Neural cell (in vitro differentiated cells): ENCODE measurements around the gene ZNHIT2. TPM values are rescaled to one million over a fixed set of nuclear protein-coding genes. Genes with fewer than 3 reads are reported as not detected.

Source experiments
- H2AFZ ChIP-seq: fragments of 200-600, 300-800 bp; sonication (generic), shearing (Covaris generic); 2 replicates; pipeline ENCODE4 v1.6.0; 2014; ENCODE audit warnings: low read depth, mild to moderate bottlenecking, antibody characterized with exemption, low read length, moderate library complexity
- H3F3A ChIP-seq: fragments of 200-600 bp; shearing (Covaris generic); 2 replicates; pipeline ENCODE4 v1.6.1; 2016; ENCODE audit warnings: mild to moderate bottlenecking, moderate library complexity, mixed read lengths, antibody characterized with exemption, low read length; ENCODE audit not compliant: insufficient read depth, poor library complexity, severe bottlenecking
- H3K27ac ChIP-seq: fragments of 200-600, 300-800 bp; sonication (generic), shearing (Covaris generic); 2 replicates; pipeline ENCODE4 v1.5.1; 2014; ENCODE audit warnings: mild to moderate bottlenecking, low read length, moderate library complexity
- H3K27me3 ChIP-seq: fragments of 300-800, 200-600 bp; sonication (generic), shearing (Covaris generic); 2 replicates; pipeline ENCODE4 v1.6.0; 2014; ENCODE audit warnings: mild to moderate bottlenecking, low read depth, low read length, moderate library complexity; ENCODE audit not compliant: insufficient read depth
- H3K36me3 ChIP-seq: fragments of 300-800, 200-600 bp; sonication (generic), shearing (Covaris generic); 2 replicates; pipeline ENCODE4 v1.5.1; 2014; ENCODE audit warnings: mild to moderate bottlenecking, antibody characterized with exemption, low read length, moderate library complexity; ENCODE audit not compliant: insufficient read depth
- H3K4me2 ChIP-seq: fragments of 300-800, 200-600 bp; sonication (generic), shearing (Covaris generic); 2 replicates; pipeline ENCODE4 v1.6.0; 2014; ENCODE audit warnings: mild to moderate bottlenecking, low read length
- H3K4me3 ChIP-seq: fragments of 300-800, 200-600 bp; sonication (generic), shearing (Covaris generic); 2 replicates; pipeline ENCODE4 v1.5.1; 2014; ENCODE audit warnings: mild to moderate bottlenecking, low read length, moderate library complexity
- H3K79me2 ChIP-seq: fragments of 200-600 bp; shearing (Covaris generic); replicated peaks from 2 replicates; pipeline ENCODE4 v1.6.0; 2014; ENCODE audit warnings: mild to moderate bottlenecking, low read length, moderate library complexity; ENCODE audit not compliant: insufficient read depth
- H3K9ac ChIP-seq: fragments of 300-800, 200-600 bp; sonication (generic), shearing (Covaris generic); 2 replicates; pipeline ENCODE4 v1.6.1; 2016; ENCODE audit warnings: mild to moderate bottlenecking, low read length, mixed read lengths
- H3K9me2 ChIP-seq: fragments of 200-600 bp; shearing (Covaris generic); 2 replicates; pipeline ENCODE4 v1.6.1; 2016; ENCODE audit warnings: mild to moderate bottlenecking, low read length, mixed read lengths; ENCODE audit not compliant: insufficient read depth
- H3K9me3 ChIP-seq: fragments of 200-600, 300-800 bp; sonication (generic), shearing (Covaris generic); 2 replicates; pipeline ENCODE4 v1.6.1; 2016; ENCODE audit warnings: mild to moderate bottlenecking, mixed run types, low read length, moderate library complexity, mixed read lengths
- H4K20me1 ChIP-seq: fragments of 200-600 bp; shearing (Covaris generic); 2 replicates; pipeline ENCODE4 v1.6.1; 2016; ENCODE audit warnings: mild to moderate bottlenecking, mixed run types; ENCODE audit not compliant: insufficient read depth
- CTCF ChIP-seq: fragments of 450-650 bp; IDR thresholded peaks from 2 replicates; pipeline ENCODE4 v1.5.1; 2014; ENCODE audit warnings: antibody characterized with exemption, mild to moderate bottlenecking, moderate library complexity; ENCODE audit not compliant: poor library complexity, severe bottlenecking
- EP300 ChIP-seq: fragments of 450-650 bp; conservative IDR thresholded peaks from 2 replicates; pipeline ENCODE4 v1.6.1; 2014; ENCODE audit warnings: antibody characterized with exemption, mild to moderate bottlenecking, moderate library complexity; ENCODE audit not compliant: poor library complexity, severe bottlenecking
- EZH2 ChIP-seq: fragments of 200-600, 300-800 bp; shearing (Covaris generic), sonication (generic); IDR thresholded peaks from 2 replicates; pipeline ENCODE4 v1.6.1; 2014; ENCODE audit warnings: antibody characterized with exemption, low read length, borderline replicate concordance, mild to moderate bottlenecking; ENCODE audit not compliant: insufficient read depth, poor library complexity, severe bottlenecking
- MXI1 ChIP-seq: fragments of 450-650 bp; conservative IDR thresholded peaks from 2 replicates; pipeline ENCODE4 v1.6.1; 2014; ENCODE audit warnings: antibody characterized with exemption, mild to moderate bottlenecking; ENCODE audit not compliant: poor library complexity, severe bottlenecking
- POLR2AphosphoS5 ChIP-seq: IDR thresholded peaks from 2 replicates; pipeline ENCODE4 v1.6.1; 2012
- RAD21 ChIP-seq: fragments of 450-650 bp; conservative IDR thresholded peaks from 2 replicates; pipeline ENCODE4 v1.6.1; 2014; ENCODE audit warnings: antibody characterized with exemption, mild to moderate bottlenecking, moderate library complexity
- SMC3 ChIP-seq: fragments of 450-650 bp; conservative IDR thresholded peaks from 2 replicates; pipeline ENCODE4 v1.6.1; 2014; ENCODE audit warnings: antibody characterized with exemption, mild to moderate bottlenecking, moderate library complexity; ENCODE audit not compliant: poor library complexity
- TAF1 ChIP-seq: IDR thresholded peaks from 2 replicates; pipeline ENCODE4 v1.6.1; 2012; ENCODE audit warnings: low read depth
- polyA plus RNA-seq: library from polyadenylated mRNA; depleted of rRNA; stranded (reverse); fragments of >200 nt; gene quantifications from 2 replicates; pipeline ENCODE4 v1.2.3, GENCODE V29; 2014
- TF ChIP-seq, protein P1 (sequence below): IDR thresholded peaks from 2 replicates; pipeline ENCODE4 v1.6.1; 2012; ENCODE audit warnings: borderline replicate concordance

ZNHIT2 gene
- polyA plus RNA-seq, 1 donor from 2014 or later, result 7.0 TPM

GRCh38 chr11:65130631-65131416 is 13.3 kb upstream of the ZNHIT2 start:
- Histone ChIP-seq H3K9me3 (no peaks in the 10 kb centered on the region), H3K79me2 (peaks cover 16% of the 10 kb centered on the region), H4K20me1 (no peaks in the 10 kb centered on the region), H3K27ac (no peak overlapping the region), H3K27me3 (no peaks in the 10 kb centered on the region), H3K4me3 (no peak overlapping the region), H3K9ac (no peak overlapping the region), H3K9me2 (no peaks in the 10 kb centered on the region), H3K4me2 (no peak overlapping the region), H3K36me3 (no peaks in the 10 kb centered on the region), H2AFZ (no peak overlapping the region), H3F3A (peaks cover 1% of the 10 kb centered on the region)
- TF ChIP-seq EP300, result no peak
- no peak for TF ChIP-seq MXI1
- no peak for TF ChIP-seq EZH2
- TF ChIP-seq RAD21, result no peak
- TF ChIP-seq, protein P1, sequence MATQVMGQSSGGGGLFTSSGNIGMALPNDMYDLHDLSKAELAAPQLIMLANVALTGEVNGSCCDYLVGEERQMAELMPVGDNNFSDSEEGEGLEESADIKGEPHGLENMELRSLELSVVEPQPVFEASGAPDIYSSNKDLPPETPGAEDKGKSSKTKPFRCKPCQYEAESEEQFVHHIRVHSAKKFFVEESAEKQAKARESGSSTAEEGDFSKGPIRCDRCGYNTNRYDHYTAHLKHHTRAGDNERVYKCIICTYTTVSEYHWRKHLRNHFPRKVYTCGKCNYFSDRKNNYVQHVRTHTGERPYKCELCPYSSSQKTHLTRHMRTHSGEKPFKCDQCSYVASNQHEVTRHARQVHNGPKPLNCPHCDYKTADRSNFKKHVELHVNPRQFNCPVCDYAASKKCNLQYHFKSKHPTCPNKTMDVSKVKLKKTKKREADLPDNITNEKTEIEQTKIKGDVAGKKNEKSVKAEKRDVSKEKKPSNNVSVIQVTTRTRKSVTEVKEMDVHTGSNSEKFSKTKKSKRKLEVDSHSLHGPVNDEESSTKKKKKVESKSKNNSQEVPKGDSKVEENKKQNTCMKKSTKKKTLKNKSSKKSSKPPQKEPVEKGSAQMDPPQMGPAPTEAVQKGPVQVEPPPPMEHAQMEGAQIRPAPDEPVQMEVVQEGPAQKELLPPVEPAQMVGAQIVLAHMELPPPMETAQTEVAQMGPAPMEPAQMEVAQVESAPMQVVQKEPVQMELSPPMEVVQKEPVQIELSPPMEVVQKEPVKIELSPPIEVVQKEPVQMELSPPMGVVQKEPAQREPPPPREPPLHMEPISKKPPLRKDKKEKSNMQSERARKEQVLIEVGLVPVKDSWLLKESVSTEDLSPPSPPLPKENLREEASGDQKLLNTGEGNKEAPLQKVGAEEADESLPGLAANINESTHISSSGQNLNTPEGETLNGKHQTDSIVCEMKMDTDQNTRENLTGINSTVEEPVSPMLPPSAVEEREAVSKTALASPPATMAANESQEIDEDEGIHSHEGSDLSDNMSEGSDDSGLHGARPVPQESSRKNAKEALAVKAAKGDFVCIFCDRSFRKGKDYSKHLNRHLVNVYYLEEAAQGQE, result no peak
- TF ChIP-seq SMC3, result no peak
- TF ChIP-seq POLR2AphosphoS5, result no peak
- TF ChIP-seq CTCF, result no peak
- no peak for TF ChIP-seq TAF1

DNA sequence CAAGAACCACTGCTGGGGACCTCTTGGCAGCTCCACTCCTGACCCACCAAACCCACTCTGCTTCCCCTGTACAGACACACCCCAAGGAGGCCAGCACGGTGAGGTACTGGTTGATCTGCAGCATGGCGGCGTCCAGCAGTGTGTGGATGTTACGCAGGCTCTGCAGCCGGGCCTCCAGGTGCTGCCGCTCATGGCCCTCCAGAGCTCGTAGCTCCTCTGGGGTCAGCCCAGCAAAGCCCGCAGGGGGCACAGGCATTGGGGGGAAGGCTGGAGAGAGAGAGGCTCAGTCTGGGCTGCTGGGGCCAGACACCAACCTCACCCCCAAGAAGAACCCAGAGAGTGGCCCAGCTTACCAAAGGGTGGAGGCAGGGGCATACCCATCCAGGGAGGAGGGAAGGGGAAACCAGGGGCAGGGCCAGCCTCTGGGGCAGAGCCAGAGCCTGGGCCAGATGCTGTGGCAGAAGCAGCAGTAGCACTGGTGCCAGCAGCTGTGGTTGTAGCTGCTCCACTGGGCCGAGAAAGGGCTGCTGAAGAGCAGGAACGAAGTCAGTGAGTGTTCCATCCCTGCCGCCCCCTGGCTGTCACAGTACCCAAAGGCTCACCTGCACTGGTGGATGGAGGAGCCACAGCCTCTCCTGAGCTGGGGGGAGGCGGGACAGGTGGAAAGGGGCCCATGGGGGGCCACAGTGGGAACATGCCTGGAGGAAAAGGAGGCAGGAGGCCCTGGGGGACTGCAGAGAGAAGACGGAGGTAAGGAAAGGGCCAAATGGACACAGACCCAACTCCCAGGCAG is 12.3 kb upstream of the ZNHIT2 start:
- Histone ChIP-seq H3K36me3 (no peaks in the 10 kb centered on the region), H2AFZ (no peak overlapping the region), H3K79me2 (peaks cover 16% of the 10 kb centered on the region), H3K9me3 (no peaks in the 10 kb centered on the region), H3K27ac (no peak overlapping the region), H4K20me1 (no peaks in the 10 kb centered on the region), H3K4me3 (no peak overlapping the region), H3K27me3 (no peaks in the 10 kb centered on the region), H3K9ac (no peak overlapping the region), H3K9me2 (no peaks in the 10 kb centered on the region), H3F3A (no peaks in the 10 kb centered on the region), H3K4me2 (no peak overlapping the region)
- TF ChIP-seq, protein P1, result no peak
- no peak for TF ChIP-seq EZH2
- TF ChIP-seq MXI1, result no peak
